Esophagus muscularis mucosa (tissue), 4 donors: ENCODE data around the gene MSRB1. TPM values are rescaled to one million over a fixed set of nuclear protein-coding genes. Genes with fewer than 3 reads are reported as not detected.

Experiments used
- DNase-seq: peaks from one replicate; pipeline ENCODE4 v3.0.0-alpha.2; 2017; ENCODE audit errors: extremely low spot score
- H3K27ac ChIP-seq, 4 donors: fragments of 200-600 bp; sonication (generic); replicated peaks in 1 of 4; 1 replicate in 3 of 4; 2 replicates in 1 of 4; pipeline ENCODE4 v1.5.1; 2016 to 2019; ENCODE audit warnings: mild to moderate bottlenecking in 1 of 4
- H3K27me3 ChIP-seq, 4 donors: fragments of 200-600 bp; sonication (generic); one replicate each; pipeline versions ENCODE4 v1.5.1 to v1.6.0; 2016 to 2019
- H3K36me3 ChIP-seq, 4 donors: fragments of 200-600 bp; sonication (generic); one replicate each; pipeline ENCODE4 v1.5.1; 2016 to 2019
- H3K4me1 ChIP-seq, 4 donors: fragments of 200-600 bp; sonication (generic); one replicate each; pipeline ENCODE4 v1.5.1; 2016 to 2019
- H3K4me3 ChIP-seq, 4 donors: fragments of 200-600 bp; sonication (generic); 1 replicate in 2 of 4; 2 replicates in 2 of 4; pipeline ENCODE4 v1.5.1; 2016 to 2019; ENCODE audit warnings: mild to moderate bottlenecking in 4 of 4, moderate library complexity in 1 of 4
- H3K9me3 ChIP-seq, 4 donors: fragments of 200-600 bp; sonication (generic); 1 replicate in 3 of 4; 2 replicates in 1 of 4; pipeline ENCODE4 v1.5.1; 2016 to 2019
- CTCF ChIP-seq, 3 experiments: fragments of 200-600 bp in 2 of 3; fragments of 450-650 bp in 1 of 3; sonication (generic) in 2 of 3; IDR thresholded peaks; one replicate each; pipeline ENCODE4 v1.5.1; 2017 to 2019; ENCODE audit warnings: antibody characterized with exemption in 3 of 3, mild to moderate bottlenecking in 2 of 3, moderate library complexity in 1 of 3
- EP300 ChIP-seq: sonication (generic); formaldehyde crosslinking; IDR thresholded peaks from one replicate; pipeline ENCODE4 v1.6.1; 2017; ENCODE audit warnings: antibody characterized with exemption
- POLR2A ChIP-seq: fragments of 450-650 bp; IDR thresholded peaks from one replicate; pipeline ENCODE4 v1.6.1; 2017; ENCODE audit warnings: antibody characterized with exemption, moderate library complexity, mild to moderate bottlenecking, low read depth
- POLR2AphosphoS5 ChIP-seq, 2 donors: sonication (generic); formaldehyde crosslinking; IDR thresholded peaks; one replicate each; pipeline ENCODE4 v1.6.1; 2017; ENCODE audit warnings: antibody characterized with exemption in 2 of 2
- WGBS: methylation state at CpG from one replicate; pipeline ENCODE4 v1.1.5; 2018; 5-methylcytosine and 5-hydroxymethylcytosine counted together
- intact Hi-C: fragments of 100-400 bp; cut with DNase I; formaldehyde crosslinking; loops from one replicate; pipeline ENCODE4 v1.15.1; 2023
- total RNA-seq, 4 donors: library from RNA; depleted of rRNA; stranded (reverse); fragments of >200 nt; gene quantifications; one replicate each; pipeline versions ENCODE4 v1.1.0 to v1.2.1, GENCODE V29; 2016

MSRB1 gene
- total RNA-seq, 4 donors from 2014 or later, result 46.0 to 78.7 (median 53.1) TPM

DNA sequence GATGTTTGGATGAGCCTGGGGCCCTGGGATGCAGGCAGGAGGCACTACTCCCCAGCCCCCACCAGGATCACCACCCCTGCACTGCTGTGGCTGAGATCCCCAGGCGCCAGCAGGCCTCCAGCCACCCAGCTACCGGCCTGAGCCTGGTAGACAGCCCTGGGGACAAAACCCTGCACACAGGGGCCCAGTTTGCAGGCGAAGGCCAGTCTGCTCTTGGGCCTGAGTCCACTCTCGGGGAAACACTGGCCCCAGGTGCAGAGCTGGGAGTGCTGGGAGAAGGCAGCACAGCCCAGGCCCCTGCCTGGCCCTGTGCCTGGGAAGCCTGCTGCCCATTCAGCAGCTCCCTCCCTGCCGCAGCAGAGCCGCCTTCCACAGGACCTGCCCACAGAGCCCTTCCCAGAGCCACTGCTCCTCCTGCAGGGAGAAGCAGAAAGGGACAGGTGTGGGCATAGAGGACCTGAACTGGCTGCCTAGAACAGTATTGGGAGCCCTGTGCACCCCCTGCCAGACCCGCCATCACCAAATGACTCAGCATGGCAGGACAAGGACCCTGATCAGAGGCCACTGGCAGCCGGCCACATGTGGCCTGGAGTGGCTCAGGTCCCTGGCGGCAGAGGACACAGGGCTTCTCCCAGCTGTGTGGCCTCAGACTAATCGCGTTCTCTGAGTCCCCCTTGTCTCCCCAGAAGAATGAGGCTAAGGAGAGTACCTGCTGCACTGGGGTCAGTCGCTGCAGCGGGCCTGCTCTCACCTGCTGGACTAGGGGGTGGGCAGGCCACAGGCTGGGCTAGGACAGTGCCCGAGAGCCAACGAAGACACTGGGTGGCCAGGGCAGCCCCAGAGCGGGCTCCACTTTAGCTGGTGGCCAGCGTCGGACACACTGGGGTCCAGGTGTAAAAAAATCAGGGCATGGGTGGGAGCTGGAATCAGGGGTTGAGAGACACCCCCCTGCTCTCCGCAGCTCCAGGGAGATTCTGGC is 10.7 kb downstream of the MSRB1 start:
- DNase-seq, result no peak
- WGBS, result 46% methylated on average over 5 of the region's 19 CpGs
- Histone ChIP-seq H3K27me3 (peaks cover 0 to 17% (median 0%) of the 10 kb centered on the region in 4 donors), H3K27ac (no peak overlapping the region), H3K4me3 (no peak overlapping the region), H3K4me1 (peaks cover 7 to 19% (median 12%) of the 10 kb centered on the region in 4 donors), H3K9me3 (no peaks in the 10 kb centered on the region), H3K36me3 (peaks cover 0 to 8% (median 7%) of the 10 kb centered on the region in 4 donors)
- TF ChIP-seq EP300, result no peak
- no peak for TF ChIP-seq POLR2AphosphoS5 (IDR thresholded peaks at IDR 0.05)
- intact Hi-C loops, result no loop called here

GRCh38 chr16:1930338-1930720 is 12.7 kb downstream of the MSRB1 start:
- Histone ChIP-seq H3K4me3 (peak overlapping the region in 1 of 4 donors; percentile 74), H3K36me3 (no peaks in the 10 kb centered on the region), H3K27ac (no peak overlapping the region), H3K4me1 (peaks cover 7 to 19% (median 12%) of the 10 kb centered on the region in 4 donors), H3K27me3 (peaks cover 0 to 19% (median 0%) of the 10 kb centered on the region in 4 donors), H3K9me3 (no peaks in the 10 kb centered on the region)
- DNase-seq, result no peak
- TF ChIP-seq POLR2A (no peak), POLR2AphosphoS5 (IDR thresholded peaks at IDR 0.05) (no peak), CTCF (IDR thresholded peaks at IDR 0.05) (no peak), EP300 (no peak)
- 61% methylated on average over 10 of the region's 10 CpGs for WGBS
- intact Hi-C loops, result no loop called here

GRCh38 chr16:1929578-1930337 is 13.2 kb downstream of the MSRB1 start:
- Histone ChIP-seq H3K36me3 (no peaks in the 10 kb centered on the region), H3K4me1 (peaks cover 7 to 19% (median 12%) of the 10 kb centered on the region in 4 donors), H3K9me3 (no peaks in the 10 kb centered on the region), H3K27ac (peak overlapping the region; percentile 81 to 86 (median 83)), H3K4me3 (peak overlapping the region; percentile 74 to 76 (median 76)), H3K27me3 (peaks cover 0 to 25% (median 0%) of the 10 kb centered on the region in 4 donors)
- WGBS, result 23% methylated on average over 16 of the region's 70 CpGs
- peak; percentile 96 for DNase-seq
- TF ChIP-seq POLR2A (no peak), POLR2AphosphoS5 (IDR thresholded peaks at IDR 0.05) (peak in 1 of 2 donors; percentile 80), CTCF (IDR thresholded peaks at IDR 0.05) (peak; percentile 100)
- intact Hi-C loops, result loop anchor here (2.0 kb wide), 1 partner anchor 69 kb away; no protein-coding TSS in a partner anchor

- no peak for DNase-seq
- no peaks in the 10 kb centered on the region for H3K36me3 ChIP-seq
- 10% methylated on average over 5 of the region's 11 CpGs for WGBS
- intact Hi-C loops, result loop anchor here (2.0 kb wide), 1 partner anchor 68 kb away; no protein-coding TSS in a partner anchor
- peak overlapping the region; percentile 74 to 76 (median 76) for H3K4me3 ChIP-seq
- H3K9me3 ChIP-seq, result no peaks in the 10 kb centered on the region
- H3K27me3 ChIP-seq, result peaks cover 0 to 32% (median 0%) of the 10 kb centered on the region in 4 donors
- peaks cover 7 to 19% (median 13%) of the 10 kb centered on the region in 4 donors for H3K4me1 ChIP-seq
- H3K27ac ChIP-seq, result peak overlapping the region; percentile 81 to 86 (median 83)
- no peak for TF ChIP-seq POLR2A
- no peak for TF ChIP-seq CTCF (IDR thresholded peaks at IDR 0.05)
- no peak for TF ChIP-seq POLR2AphosphoS5 (IDR thresholded peaks at IDR 0.05)
- no peak for TF ChIP-seq EP300
Measured at GRCh38 chr16:1929105-1929504, 13.9 kb downstream of the MSRB1 start.

DNA sequence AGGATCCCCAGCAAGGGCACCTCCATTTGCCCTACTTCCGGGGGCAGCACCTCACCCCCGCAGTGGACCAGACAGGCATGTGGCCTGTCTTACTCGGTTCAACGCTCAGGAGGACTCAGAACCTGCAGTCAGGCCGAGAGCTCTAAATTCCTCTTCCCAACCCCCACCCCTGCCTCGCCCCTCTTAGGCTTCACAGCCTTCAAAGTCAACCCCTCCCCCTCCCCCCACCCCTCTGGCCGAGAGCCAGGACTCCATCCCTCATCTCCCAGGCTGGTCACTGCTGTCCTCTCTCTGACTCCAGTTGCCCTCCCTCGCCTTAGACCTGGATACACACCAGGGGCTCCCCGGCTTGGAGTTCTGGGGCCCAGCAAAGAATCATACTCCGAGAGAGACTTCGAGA is 16.7 kb downstream of the MSRB1 start:
- Histone ChIP-seq H3K27ac (no peak overlapping the region), H3K27me3 (peaks cover 0 to 43% (median 13%) of the 10 kb centered on the region in 4 donors), H3K4me1 (peaks cover 7 to 29% (median 22%) of the 10 kb centered on the region in 4 donors), H3K4me3 (no peak overlapping the region), H3K9me3 (no peaks in the 10 kb centered on the region), H3K36me3 (no peaks in the 10 kb centered on the region)
- no peak for DNase-seq
- TF ChIP-seq POLR2AphosphoS5 (IDR thresholded peaks at IDR 0.05) (no peak), EP300 (no peak), CTCF (IDR thresholded peaks at IDR 0.05) (no peak), POLR2A (no peak)
- intact Hi-C loops, result no loop called here
- WGBS, result 46% methylated on average over 9 of the region's 11 CpGs
